ENCODE data around the gene KRT86.

KRT86 gene

GRCh38 chr12:52291267-52291935 is 17.0 kb downstream of the KRT86 start, which contains the start of gene KRT81:
Gene KRT81, minus strand, starts transcription at chr12:52291534. Its CDS starts 69 bp downstream, at chr12:52291465.
- TF ChIP-seq, protein P1, sequence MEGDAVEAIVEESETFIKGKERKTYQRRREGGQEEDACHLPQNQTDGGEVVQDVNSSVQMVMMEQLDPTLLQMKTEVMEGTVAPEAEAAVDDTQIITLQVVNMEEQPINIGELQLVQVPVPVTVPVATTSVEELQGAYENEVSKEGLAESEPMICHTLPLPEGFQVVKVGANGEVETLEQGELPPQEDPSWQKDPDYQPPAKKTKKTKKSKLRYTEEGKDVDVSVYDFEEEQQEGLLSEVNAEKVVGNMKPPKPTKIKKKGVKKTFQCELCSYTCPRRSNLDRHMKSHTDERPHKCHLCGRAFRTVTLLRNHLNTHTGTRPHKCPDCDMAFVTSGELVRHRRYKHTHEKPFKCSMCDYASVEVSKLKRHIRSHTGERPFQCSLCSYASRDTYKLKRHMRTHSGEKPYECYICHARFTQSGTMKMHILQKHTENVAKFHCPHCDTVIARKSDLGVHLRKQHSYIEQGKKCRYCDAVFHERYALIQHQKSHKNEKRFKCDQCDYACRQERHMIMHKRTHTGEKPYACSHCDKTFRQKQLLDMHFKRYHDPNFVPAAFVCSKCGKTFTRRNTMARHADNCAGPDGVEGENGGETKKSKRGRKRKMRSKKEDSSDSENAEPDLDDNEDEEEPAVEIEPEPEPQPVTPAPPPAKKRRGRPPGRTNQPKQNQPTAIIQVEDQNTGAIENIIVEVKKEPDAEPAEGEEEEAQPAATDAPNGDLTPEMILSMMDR (conservative IDR thresholded peaks at IDR 0.05), result no peak
- TF ChIP-seq ZFX (IDR thresholded peaks at IDR 0.05), result no peak
- no peak within 1 kb of the TSS for H3K27ac ChIP-seq

DNA sequence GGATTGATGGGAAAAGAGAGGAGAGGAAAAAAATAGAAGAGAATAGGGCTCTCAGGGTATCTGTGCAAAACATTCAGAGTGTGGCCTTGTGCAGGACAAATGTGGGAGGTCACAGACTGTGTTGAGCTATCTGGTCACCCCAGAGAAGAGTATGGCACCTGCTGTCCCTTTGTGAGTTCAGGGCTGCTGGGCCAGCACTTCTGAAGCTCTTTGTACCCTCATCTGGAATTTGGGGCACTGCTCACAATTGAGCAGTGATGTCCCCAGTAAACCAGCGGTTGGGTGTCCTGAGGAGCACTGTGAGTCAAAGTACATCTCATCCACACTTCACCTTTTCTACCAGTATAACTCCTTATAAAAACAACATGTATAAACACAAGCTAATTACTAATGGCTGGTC is 19.5 kb downstream of the KRT86 start:
- TF ChIP-seq, protein P1 (conservative IDR thresholded peaks at IDR 0.05), result no peak
- H3K27ac ChIP-seq, result no peak overlapping the region

GRCh38 chr12:52294803-52295202 is 20.4 kb downstream of the KRT86 start:
- no peak overlapping the region for H3K27ac ChIP-seq
- no peak for TF ChIP-seq ZFX (IDR thresholded peaks at IDR 0.05)
- TF ChIP-seq, protein P1 (conservative IDR thresholded peaks at IDR 0.05), result no peak

DNA sequence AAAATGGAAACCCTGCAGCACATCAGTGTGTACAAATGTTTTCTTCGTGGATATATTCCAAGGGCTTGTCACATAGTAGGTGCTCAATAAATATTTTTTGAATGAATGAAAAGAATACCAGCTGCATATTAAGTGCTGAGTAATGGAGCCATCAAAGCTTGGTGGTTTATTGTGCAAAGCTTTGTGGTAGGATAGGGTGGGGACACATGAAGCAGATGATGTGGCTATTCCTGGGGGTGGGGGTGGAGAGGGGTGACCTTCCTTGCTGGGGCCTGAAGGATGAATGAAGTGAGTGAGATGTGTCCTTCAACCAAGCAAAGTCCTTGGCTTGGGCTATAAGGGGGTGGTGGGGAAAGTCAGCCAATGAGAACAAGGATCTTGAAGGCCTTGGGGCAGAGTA is 21.2 kb downstream of the KRT86 start:
- TF ChIP-seq, protein P1 (conservative IDR thresholded peaks at IDR 0.05), result no peak
- TF ChIP-seq ZFX (IDR thresholded peaks at IDR 0.05), result no peak
- H3K27ac ChIP-seq, result no peak overlapping the region

DNA sequence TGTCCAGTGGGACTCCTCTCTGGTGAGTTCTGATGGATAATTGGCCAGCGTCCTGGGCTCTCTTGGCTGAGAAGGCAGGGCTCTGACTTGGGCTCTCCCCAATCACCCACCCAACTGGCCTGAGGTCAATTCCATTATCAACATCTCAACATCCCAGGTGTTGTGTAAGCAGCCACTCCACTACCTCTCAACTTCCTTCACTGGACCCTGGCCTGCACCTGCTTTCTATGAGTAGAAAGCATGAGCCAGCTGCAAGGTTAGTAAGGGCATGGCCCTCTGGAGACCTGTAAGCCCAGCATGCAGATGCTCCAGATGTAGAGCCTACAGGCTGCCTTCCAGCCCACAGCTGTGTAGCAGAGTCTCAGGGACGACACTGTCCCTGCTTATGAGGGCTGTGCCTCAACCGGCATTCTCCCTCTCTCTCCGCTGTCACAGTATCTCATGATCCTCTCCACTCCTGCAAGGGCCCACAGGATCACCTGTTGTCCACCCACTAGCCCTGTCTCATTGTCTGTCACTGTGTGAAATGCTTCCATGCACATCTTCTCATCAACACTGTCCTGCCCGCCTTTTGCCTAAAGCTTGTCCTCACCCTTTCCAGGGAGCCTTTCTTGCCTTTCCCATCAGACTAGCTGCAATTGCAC is 22.2 kb downstream of the KRT86 start:
- TF ChIP-seq, protein P1 (conservative IDR thresholded peaks at IDR 0.05), result no peak
- no peak for TF ChIP-seq ZFX (IDR thresholded peaks at IDR 0.05)
- no peak overlapping the region for H3K27ac ChIP-seq

- TF ChIP-seq, protein P1 (conservative IDR thresholded peaks at IDR 0.05), result no peak
- TF ChIP-seq ZFX (IDR thresholded peaks at IDR 0.05), result no peak
- H3K27ac ChIP-seq, result no peak overlapping the region
Observed at GRCh38 chr12:52298677-52299190, 24.3 kb downstream of the KRT86 start.

All from C4-2B (cell line).